GM23248 (cell line): Measurements from ENCODE around the gene RPL36. TPM values are rescaled to one million over a fixed set of nuclear protein-coding genes. Genes with fewer than 3 reads are reported as not detected.

Experiments used
- DNase-seq: peaks from one replicate; pipeline ENCODE4 v3.0.0-alpha.2; 2015
- H2AFZ ChIP-seq: fragments of 200-600 bp; sonication (generic); 2 replicates; pipeline ENCODE4 v1.6.1; 2016; ENCODE audit warnings: antibody characterized with exemption
- H3F3A ChIP-seq: fragments of 200-600 bp; sonication (generic); 2 replicates; pipeline ENCODE4 v1.6.1; 2016; ENCODE audit warnings: mild to moderate bottlenecking, antibody characterized with exemption, mixed run types; ENCODE audit not compliant: insufficient read depth
- H3K27ac ChIP-seq: fragments of 200-600 bp; sonication (generic); 2 replicates; pipeline ENCODE4 v1.5.1; 2016; ENCODE audit warnings: mild to moderate bottlenecking
- H3K27me3 ChIP-seq: fragments of 200-600 bp; sonication (generic); replicated peaks from 2 replicates; pipeline ENCODE4 v1.6.1; 2016; ENCODE audit warnings: mild to moderate bottlenecking; ENCODE audit not compliant: insufficient read depth
- H3K36me3 ChIP-seq: fragments of 200-600 bp; sonication (generic); 2 replicates; pipeline ENCODE4 v1.6.1; 2016; ENCODE audit warnings: low read depth, mild to moderate bottlenecking
- H3K4me1 ChIP-seq: fragments of 200-600 bp; sonication (generic); 2 replicates; pipeline ENCODE4 v1.6.1; 2016; ENCODE audit warnings: mild to moderate bottlenecking; ENCODE audit not compliant: insufficient read depth
- H3K4me2 ChIP-seq: fragments of 200-600 bp; sonication (generic); one replicate; pipeline ENCODE4 v1.6.1; 2016; ENCODE audit warnings: mild to moderate bottlenecking; ENCODE audit not compliant: unreplicated experiment
- H3K4me3 ChIP-seq: fragments of 200-600 bp; sonication (generic); 2 replicates; pipeline ENCODE4 v1.5.1; 2016; ENCODE audit warnings: mild to moderate bottlenecking
- H3K79me2 ChIP-seq: fragments of 200-600 bp; sonication (generic); 2 replicates; pipeline ENCODE4 v1.6.1; 2016; ENCODE audit warnings: mild to moderate bottlenecking; ENCODE audit not compliant: insufficient read depth
- H3K9ac ChIP-seq: fragments of 200-600 bp; sonication (generic); 2 replicates; pipeline ENCODE4 v1.6.1; 2016; ENCODE audit warnings: mild to moderate bottlenecking
- H3K9me2 ChIP-seq: fragments of 200-600 bp; sonication (generic); 2 replicates; pipeline ENCODE4 v1.6.1; 2016; ENCODE audit warnings: mixed run types, mild to moderate bottlenecking, moderate library complexity; ENCODE audit not compliant: insufficient read depth
- H3K9me3 ChIP-seq: fragments of 200-600 bp; sonication (generic); one replicate; pipeline ENCODE4 v1.6.1; 2017; ENCODE audit warnings: low read depth
- H4K20me1 ChIP-seq: fragments of 200-600 bp; sonication (generic); 2 replicates; pipeline ENCODE4 v1.6.0; 2016; ENCODE audit not compliant: insufficient read depth
- EZH2 ChIP-seq: fragments of 200-600 bp; sonication (generic); IDR thresholded peaks from 2 replicates; pipeline ENCODE4 v1.6.1; 2018; ENCODE audit warnings: antibody characterized with exemption, mild to moderate bottlenecking; ENCODE audit not compliant: insufficient read depth, poor library complexity, severe bottlenecking
- EZH2phosphoT487 ChIP-seq: fragments of 200-600 bp; sonication (generic); IDR thresholded peaks from 2 replicates; pipeline ENCODE4 v1.6.1; 2018; ENCODE audit warnings: antibody characterized with exemption, moderate library complexity, mild to moderate bottlenecking, low read depth; ENCODE audit not compliant: insufficient read depth
- WGBS, 2 experiments: methylation state at CpG; one replicate each; pipeline ENCODE4 v1.1.6; 2015 to 2017; ENCODE audit warnings: low lambda C conversion rate in 2 of 2, low coverage in 1 of 2; ENCODE audit errors: missing lambda C conversion rate in 2 of 2; 5-methylcytosine and 5-hydroxymethylcytosine counted together
- in situ Hi-C: fragments of 300-500 bp; cut with MboI; formaldehyde crosslinking; loops from 2 replicates; pipeline ENCODE4 v1.15.0; 2020
- polyA plus RNA-seq: library from polyadenylated mRNA; unstranded; fragments of >200 nt; fragmentation: Nextera tagmentation; extraction: Ambion mirVana; gene quantifications from 2 replicates; pipeline ENCODE4 v1.2.1, GENCODE V29; 2016
- total RNA-seq: library from RNA; depleted of rRNA; stranded (reverse); fragments of >200 nt; shearing (Covaris generic); gene quantifications from 2 replicates; pipeline ENCODE4 v1.2.3, GENCODE V29; 2014

Gene RPL36
- total and polyA plus RNA-seq, 2 experiments from 2014 or later: 503 to 1,128 TPM

DNA sequence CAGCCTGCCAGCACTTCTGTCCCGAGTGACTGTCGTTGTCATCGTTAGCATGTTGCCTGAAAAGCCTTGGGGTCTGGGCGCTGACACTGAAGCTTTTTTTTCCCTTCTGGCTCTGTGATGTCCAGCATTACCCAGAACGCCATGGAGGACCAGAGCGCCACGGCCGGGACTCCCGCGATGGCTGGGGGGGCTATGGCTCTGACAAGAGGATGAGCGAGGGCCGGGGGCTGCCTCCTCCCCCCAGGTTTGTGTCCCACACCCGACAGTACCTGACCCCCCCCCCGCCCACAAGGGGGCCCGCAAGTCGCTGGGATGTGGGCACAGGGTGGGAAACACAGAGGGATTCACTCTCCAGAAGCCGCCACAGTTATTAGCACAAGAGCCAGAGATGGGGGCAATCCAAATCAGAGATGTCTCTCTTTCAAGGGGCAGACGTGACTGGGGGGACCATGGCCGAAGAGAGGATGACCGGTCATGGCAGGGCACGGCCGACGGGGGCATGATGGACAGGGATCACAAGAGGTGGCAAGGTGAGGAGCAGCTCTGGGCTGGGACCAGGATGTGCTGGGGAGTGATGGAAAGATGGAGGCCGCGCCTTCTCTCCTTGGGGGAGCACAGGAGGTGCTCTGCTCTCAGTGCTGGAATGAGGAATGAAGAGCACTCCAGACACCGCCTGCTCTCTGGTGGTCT, 23.0 kb upstream of the RPL36 start:
- no peaks in the 10 kb centered on the region for H4K20me1 ChIP-seq
- H3K9me3 ChIP-seq: no peaks in the 10 kb centered on the region
- no peaks in the 10 kb centered on the region for H3K9me2 ChIP-seq
- H3K27me3 ChIP-seq: no peaks in the 10 kb centered on the region
- H3K9ac ChIP-seq: no peak overlapping the region
- H3K36me3 ChIP-seq: peaks cover 46% of the 10 kb centered on the region
- no peak overlapping the region for H2AFZ ChIP-seq
- DNase-seq: no peak
- H3K4me3 ChIP-seq: no peak overlapping the region
- H3F3A ChIP-seq: peaks cover 35% of the 10 kb centered on the region
- H3K4me2 ChIP-seq: no peak overlapping the region
- in situ Hi-C loops: no loop called here
- TF ChIP-seq EZH2 (no peak), EZH2phosphoT487 (no peak)
- no peak overlapping the region for H3K27ac ChIP-seq
- H3K4me1 ChIP-seq: peaks cover 7% of the 10 kb centered on the region; the same call in 1 of the 2 replicates
- 85 to 94% methylated on average over 23 to 26 of the region's 26 CpGs for WGBS, 2 experiments
- H3K79me2 ChIP-seq: peaks cover 10% of the 10 kb centered on the region

DNA sequence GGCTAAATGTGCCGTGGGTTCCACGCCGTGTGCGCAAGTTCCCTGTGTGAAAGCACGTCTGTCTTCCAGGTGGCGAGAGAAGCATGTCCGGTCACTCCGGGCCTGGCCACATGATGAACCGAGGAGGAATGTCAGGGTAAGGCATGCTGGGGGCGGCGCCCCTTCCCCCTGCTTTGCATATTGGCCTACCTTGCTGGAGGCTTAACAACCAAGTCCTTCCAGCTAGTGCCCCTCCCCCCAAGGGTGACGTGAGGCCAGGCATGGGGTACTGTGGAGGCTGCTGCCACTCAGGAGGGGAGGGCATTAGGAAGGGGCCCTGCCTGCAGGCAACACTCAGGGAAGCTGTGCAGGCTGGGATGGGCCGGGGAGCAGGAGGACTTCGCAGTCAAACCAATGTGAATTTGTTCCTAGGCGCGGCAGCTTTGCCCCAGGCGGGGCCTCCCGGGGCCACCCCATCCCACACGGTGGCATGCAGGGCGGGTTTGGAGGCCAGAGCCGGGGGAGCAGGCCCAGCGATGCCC, 22.3 kb upstream of the RPL36 start:
- Histone ChIP-seq H3K9me2 (no peaks in the 10 kb centered on the region), H3K27me3 (no peaks in the 10 kb centered on the region), H3K4me2 (no peak overlapping the region), H3K9ac (no peak overlapping the region), H3K79me2 (peaks cover 9% of the 10 kb centered on the region; the same call in 1 of the 2 replicates), H3K27ac (no peak overlapping the region), H4K20me1 (no peaks in the 10 kb centered on the region), H2AFZ (no peak overlapping the region), H3K4me3 (no peak overlapping the region), H3F3A (peaks cover 36% of the 10 kb centered on the region), H3K9me3 (no peaks in the 10 kb centered on the region), H3K4me1 (peaks cover 7% of the 10 kb centered on the region; the same call in 1 of the 2 replicates), H3K36me3 (peaks cover 43% of the 10 kb centered on the region)
- WGBS, 2 experiments: 86 to 89% methylated on average over 22 of the region's 22 CpGs
- TF ChIP-seq EZH2: no peak
- TF ChIP-seq EZH2phosphoT487: no peak
- no peak for DNase-seq
- in situ Hi-C loops: no loop called here

DNA sequence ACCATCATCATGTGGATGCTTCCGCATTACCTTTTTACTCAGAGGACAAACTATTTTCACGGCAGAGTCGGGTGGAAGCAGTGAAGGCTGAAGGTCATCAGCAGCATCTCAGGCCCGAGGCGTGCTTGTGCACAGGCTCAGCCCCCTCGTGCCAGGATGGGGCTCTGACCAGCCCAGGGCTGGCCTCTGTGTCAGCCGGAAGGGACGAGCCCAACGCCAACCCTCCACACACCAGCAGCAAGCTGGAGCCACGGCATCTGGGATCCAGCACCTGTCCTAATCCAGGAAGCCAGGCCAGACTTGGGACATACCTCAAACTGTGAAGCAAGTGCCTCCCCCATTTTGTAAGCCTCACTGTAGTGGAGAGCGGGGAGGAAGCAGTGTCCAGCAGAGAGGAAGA, 20.9 kb upstream of the RPL36 start:
- Histone ChIP-seq H3K9me3 (no peaks in the 10 kb centered on the region), H3K9me2 (no peaks in the 10 kb centered on the region), H3K79me2 (0 out of 2 replicates have a peak, but pooled peaks cover 5% of the 10 kb centered on the region), H4K20me1 (no peaks in the 10 kb centered on the region), H2AFZ (no peak overlapping the region), H3K36me3 (peaks cover 37% of the 10 kb centered on the region), H3F3A (peaks cover 24% of the 10 kb centered on the region), H3K4me1 (peaks cover 7% of the 10 kb centered on the region; the same call in 1 of the 2 replicates), H3K27ac (no peak overlapping the region), H3K4me2 (no peak overlapping the region), H3K9ac (no peak overlapping the region), H3K27me3 (no peaks in the 10 kb centered on the region), H3K4me3 (no peak overlapping the region)
- no peak for DNase-seq
- TF ChIP-seq EZH2 (no peak), EZH2phosphoT487 (no peak)
- in situ Hi-C loops: no loop called here
- 96 to 99% methylated on average over 11 of the region's 11 CpGs for WGBS, 2 experiments

DNA sequence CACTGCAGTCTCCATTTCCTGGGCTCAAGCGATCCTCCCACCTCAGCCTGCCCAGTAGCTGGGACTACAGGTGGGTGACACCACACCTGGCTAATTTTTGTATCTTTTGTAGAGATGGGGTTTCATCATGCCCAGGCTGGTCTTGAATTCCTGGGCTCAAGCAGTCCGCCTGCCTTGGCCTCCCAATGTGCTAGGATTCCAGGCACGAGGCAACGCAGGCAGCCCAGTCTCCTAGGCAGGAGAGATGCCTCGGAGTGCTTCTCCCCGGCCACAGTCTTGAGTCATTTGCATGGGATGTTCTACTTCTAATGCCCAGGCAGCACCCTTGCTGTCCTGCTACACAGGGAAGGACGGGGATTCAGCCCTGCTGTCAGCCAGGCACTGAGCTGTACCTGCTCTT, 18.5 kb upstream of the RPL36 start:
- Histone ChIP-seq H3K9me2 (no peaks in the 10 kb centered on the region), H3K36me3 (peaks cover 18% of the 10 kb centered on the region), H3F3A (peaks cover 7% of the 10 kb centered on the region; the same call in 1 of the 2 replicates), H4K20me1 (no peaks in the 10 kb centered on the region), H3K9me3 (no peaks in the 10 kb centered on the region), H3K4me1 (no peaks in the 10 kb centered on the region), H3K79me2 (0 out of 2 replicates have a peak, but pooled peaks cover 1% of the 10 kb centered on the region), H3K4me2 (no peak overlapping the region), H3K27me3 (no peaks in the 10 kb centered on the region), H3K9ac (no peak overlapping the region), H3K27ac (no peak overlapping the region), H3K4me3 (no peak overlapping the region), H2AFZ (no peak overlapping the region)
- no peak for DNase-seq
- in situ Hi-C loops: no loop called here
- no peak for TF ChIP-seq EZH2
- TF ChIP-seq EZH2phosphoT487: no peak
- WGBS, 2 experiments: 73 to 79% methylated on average over 7 of the region's 7 CpGs
